HG02623 (cell line): ENCODE results near the gene SELENOP.

Experiments used
- ATAC-seq: cut with Tn5 transposase; IDR thresholded peaks from one replicate; pipeline ENCODE4 v1.9.1; 2021; ENCODE audit warnings: moderate library complexity; ENCODE audit not compliant: unreplicated experiment

SELENOP gene

GRCh38 chr5:42799241-42799608, 12.5 kb downstream of the SELENOP start:
- no peak for ATAC-seq

- ATAC-seq: no peak
Observed at GRCh38 chr5:42798284-42799240, 13.1 kb downstream of the SELENOP start.

- ATAC-seq: no peak
Observed at GRCh38 chr5:42791151-42791550, 20.5 kb downstream of the SELENOP start.

GRCh38 chr5:42787845-42788244, 23.8 kb downstream of the SELENOP start:
- no peak for ATAC-seq

GRCh38 chr5:42787073-42787472, 24.6 kb downstream of the SELENOP start:
- no peak for ATAC-seq

- ATAC-seq: no peak
Observed at GRCh38 chr5:42785756-42786155, 25.9 kb downstream of the SELENOP start.

- no peak for ATAC-seq
Observed at GRCh38 chr5:42784132-42784531, 27.6 kb downstream of the SELENOP start.

- no peak for ATAC-seq
Observed at GRCh38 chr5:42781584-42781983, 30.1 kb downstream of the SELENOP start.

GRCh38 chr5:42779083-42779482, 32.6 kb downstream of the SELENOP start:
- peak; percentile 73 for ATAC-seq

GRCh38 chr5:42772265-42772993, 39.3 kb downstream of the SELENOP start:
- no peak for ATAC-seq

- no peak for ATAC-seq
Observed at GRCh38 chr5:42770003-42770402, 41.7 kb downstream of the SELENOP start.

GRCh38 chr5:42768106-42768504, 43.6 kb downstream of the SELENOP start:
- ATAC-seq: no peak

GRCh38 chr5:42767491-42768105, 44.1 kb downstream of the SELENOP start:
- ATAC-seq: no peak

- ATAC-seq: no peak
Observed at GRCh38 chr5:42761791-42762190, 49.9 kb downstream of the SELENOP start.

- no peak for ATAC-seq
Observed at GRCh38 chr5:42760426-42760825, 51.3 kb downstream of the SELENOP start.

GRCh38 chr5:42759456-42759855, 52.2 kb downstream of the SELENOP start:
- no peak for ATAC-seq

GRCh38 chr5:42756606-42757601, 54.8 kb downstream of the SELENOP start, which contains the start of gene CCDC152:
CCDC152 (plus strand) TSS chr5:42756818; CDS start chr5:42759122, 2,304 bp downstream.
- ATAC-seq: peak; percentile 92

- ATAC-seq: no peak
Observed at GRCh38 chr5:42753099-42753498, 58.6 kb downstream of the SELENOP start.

- no peak for ATAC-seq
Observed at GRCh38 chr5:42751044-42751443, 60.6 kb downstream of the SELENOP start.

GRCh38 chr5:42750507-42750906, 61.2 kb downstream of the SELENOP start:
- ATAC-seq: no peak
